ENCODE data around the gene LRG1. TPM values are rescaled to one million over a fixed set of nuclear protein-coding genes. Genes with fewer than 3 reads are reported as not detected.
A peak's percentile ranks its signal among the peaks of the same experiment; 100 is the strongest.
"Not testable (repeated sequence)": the region's sequence is repeated elsewhere in the genome, so short reads cannot be mapped to it uniquely, and the experiment has no call there.

The LRG1 gene
- total and polyA plus RNA-seq, 10 donors: 1.7 to 54.0 (median 12.3) TPM

- DNase-seq: no peak
- WGBS, 5 donors: 83 to 90% (median 86%) methylated on average over 19 to 35 of the region's 35 CpGs
- H3K4me3 ChIP-seq: no peak overlapping the region
- intact Hi-C loops (cut with DNase I; ENCODE audit: low total_unique reads): loop anchor here (5.0 kb wide), 1 partner anchor 71 kb away; the partner anchor contains the start of gene TNFAIP8L1
- TF ChIP-seq CTCF (IDR thresholded peaks at IDR 0.05 in 8 of 11, conservative IDR thresholded peaks at IDR 0.05 in 3 of 11): no peak
- TF ChIP-seq POLR2A (IDR thresholded peaks at IDR 0.05): no peak
- TF ChIP-seq POLR2AphosphoS5 (IDR thresholded peaks at IDR 0.05): no peak
- H3K9me3 ChIP-seq: no peaks in the 10 kb centered on the region
- H3K27me3 ChIP-seq (replicated peaks in 1 of 7): peaks cover 0 to 10% (median 0%) of the 10 kb centered on the region in 7 donors
- peak overlapping the region in 2 of 8 donors; percentile 36 to 55 for H3K27ac ChIP-seq
- H3K4me1 ChIP-seq: peaks cover 0 to 76% (median 27%) of the 10 kb centered on the region in 6 donors
- H3K36me3 ChIP-seq: no peaks in the 10 kb centered on the region
Measured at GRCh38 chr19:4566402-4567051, 26.7 kb upstream of the LRG1 start.

GRCh38 chr19:4563562-4563961, 23.7 kb upstream of the LRG1 start:
- H3K4me3 ChIP-seq; intact Hi-C loops (cut with DNase I; ENCODE audit: low total_unique reads); H3K36me3 ChIP-seq; H3K9me3 ChIP-seq; DNase-seq: not testable (repeated sequence)
- Histone ChIP-seq H3K27ac (peak overlapping the region in 4 of 8 donors; percentile 20 to 81 (median 60)), H3K4me1 (peaks cover 0 to 89% (median 40%) of the 10 kb centered on the region in 6 donors), H3K27me3 (replicated peaks in 1 of 7) (peaks cover 0 to 10% (median 0%) of the 10 kb centered on the region in 7 donors)
- WGBS, 5 donors: 20 to 43% (median 35%) methylated on average over 5 of the region's 5 CpGs

- H3K9me3 ChIP-seq; DNase-seq; intact Hi-C loops (cut with DNase I; ENCODE audit: low total_unique reads); H3K36me3 ChIP-seq: not testable (repeated sequence)
- Histone ChIP-seq H3K4me3 (peak overlapping the region in 1 of 8 donors; percentile 17), H3K4me1 (peaks cover 0 to 89% (median 43%) of the 10 kb centered on the region in 6 donors), H3K27ac (peak overlapping the region in 6 of 8 donors; percentile 8 to 81 (median 58)), H3K27me3 (replicated peaks in 1 of 7) (peaks cover 0 to 16% (median 0%) of the 10 kb centered on the region in 7 donors)
- WGBS, 5 donors: 23 to 44% (median 34%) methylated on average over 6 to 7 of the region's 7 CpGs
Measured at GRCh38 chr19:4562085-4562484, 22.2 kb upstream of the LRG1 start.

GRCh38 chr19:4559569-4559968, 19.7 kb upstream of the LRG1 start, which contains the start of gene SEMA6B:
Gene SEMA6B, minus strand, starts transcription at chr19:4559684. Its CDS starts 1,227 bp downstream, at chr19:4558457.
- no peak for TF ChIP-seq POLR2A (IDR thresholded peaks at IDR 0.05)
- peak; percentile 83 to 89 (median 87) for TF ChIP-seq POLR2AphosphoS5 (IDR thresholded peaks at IDR 0.05)
- TF ChIP-seq CTCF (IDR thresholded peaks at IDR 0.05 in 8 of 11, conservative IDR thresholded peaks at IDR 0.05 in 3 of 11): peak in 1 of 11 experiments; percentile 30
- peak; percentile 90 for DNase-seq
- H3K9me3 ChIP-seq: no peaks in the 10 kb centered on the region
- H3K36me3 ChIP-seq: peaks cover 0 to 18% (median 0%) of the 10 kb centered on the region in 6 donors
- intact Hi-C loops (cut with DNase I; ENCODE audit: low total_unique reads): no loop called here
- peaks cover 0 to 8% (median 0%) of the 10 kb centered on the region in 7 donors for H3K27me3 ChIP-seq (replicated peaks in 1 of 7)
- WGBS, 5 donors: 15 to 41% (median 23%) methylated on average over 11 to 13 of the region's 13 CpGs
- H3K4me3 ChIP-seq: peak within 1 kb of the TSS; percentile 24 to 72 (median 44)
- peaks cover 0 to 85% (median 40%) of the 10 kb centered on the region in 6 donors for H3K4me1 ChIP-seq
- peak within 1 kb of the TSS in 7 of 8 donors; percentile 63 to 85 (median 76) for H3K27ac ChIP-seq

All from spleen (tissue), 11 donors.